GM18502 (cell line): ENCODE measurements around the gene NATD1.

Experiments
- ATAC-seq: cut with Tn5 transposase; IDR thresholded peaks from one replicate; pipeline ENCODE4 v1.9.1; 2021; ENCODE audit warnings: mild to moderate bottlenecking; ENCODE audit not compliant: unreplicated experiment, poor library complexity

The NATD1 gene

GRCh38 chr17:21291357-21291756, 38.1 kb upstream of the NATD1 start:
- ATAC-seq = no peak

GRCh38 chr17:21289902-21290571, 36.8 kb upstream of the NATD1 start:
- ATAC-seq = no peak

GRCh38 chr17:21289175-21289901, 36.1 kb upstream of the NATD1 start:
- no peak for ATAC-seq

- ATAC-seq = peak; percentile 18
Observed at GRCh38 chr17:21288571-21289017, 35.4 kb upstream of the NATD1 start.

- ATAC-seq = peak; percentile 40
Observed at GRCh38 chr17:21287703-21288449, 34.7 kb upstream of the NATD1 start.

- no peak for ATAC-seq
Observed at GRCh38 chr17:21286909-21287702, 33.9 kb upstream of the NATD1 start.

GRCh38 chr17:21286066-21286770, 33.0 kb upstream of the NATD1 start:
- ATAC-seq = no peak

GRCh38 chr17:21285164-21286065, 32.2 kb upstream of the NATD1 start:
- no peak for ATAC-seq

GRCh38 chr17:21284319-21285163, 31.3 kb upstream of the NATD1 start, which contains the start of gene MAP2K3:
TSS of gene MAP2K3 (plus strand) at chr17:21284711. CDS start at chr17:21284921, 210 bp downstream.
- peak; percentile 79 for ATAC-seq

- no peak for ATAC-seq
Observed at GRCh38 chr17:21283482-21284318, 30.5 kb upstream of the NATD1 start.

GRCh38 chr17:21282850-21283249, 29.6 kb upstream of the NATD1 start:
- ATAC-seq = no peak

- ATAC-seq = no peak
Observed at GRCh38 chr17:21282231-21282630, 29.0 kb upstream of the NATD1 start.

- peak; percentile 34 for ATAC-seq
Observed at GRCh38 chr17:21280081-21280518, 26.9 kb upstream of the NATD1 start.

GRCh38 chr17:21279582-21279981, 26.4 kb upstream of the NATD1 start:
- no peak for ATAC-seq

- ATAC-seq = no peak
Observed at GRCh38 chr17:21279198-21279535, 26.0 kb upstream of the NATD1 start.

GRCh38 chr17:21278450-21279197, 25.4 kb upstream of the NATD1 start:
- ATAC-seq = no peak
